ENCODE measurements around the gene KPNA6. TPM values are rescaled to one million over a fixed set of nuclear protein-coding genes. Genes with fewer than 3 reads are reported as not detected.
"Not testable (repeated sequence)": the region's sequence is repeated elsewhere in the genome, so short reads cannot be mapped to it uniquely, and the experiment has no call there.

The KPNA6 gene
- total RNA-seq, 3 donors from 2014 or later = 47.1 to 70.7 (median 50.1) TPM

DNA sequence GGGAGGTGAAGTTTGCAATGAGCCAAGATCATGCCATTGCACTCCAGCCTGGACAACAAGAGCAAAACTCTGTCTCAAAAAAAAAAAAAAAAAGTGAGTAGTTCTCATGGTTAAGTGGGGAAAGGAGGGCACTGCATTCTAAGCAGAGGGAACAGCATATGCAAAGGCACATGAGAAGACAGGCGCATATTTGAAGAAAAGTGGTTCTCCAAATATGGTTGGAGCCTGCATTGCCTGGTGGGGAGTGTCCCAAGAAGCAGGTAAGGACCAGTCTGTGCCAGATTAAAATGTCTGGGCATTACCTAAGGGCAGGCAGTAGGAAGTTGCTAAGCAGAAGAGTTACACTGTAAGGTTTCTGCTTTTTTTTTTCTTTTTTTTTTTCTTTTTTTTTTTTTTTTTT is 2.5 kb upstream of the KPNA6 start:
- Histone ChIP-seq H3K9me3 (no peaks in the 10 kb centered on the region), H3K36me3 (ENCODE audit: low read depth) (no peaks in the 10 kb centered on the region), H3K4me1 (ENCODE audit: low read depth) (peaks cover 10% of the 10 kb centered on the region), H3K4me3 (no peak overlapping the region)
- DNase-seq (no peak), ATAC-seq (no peak)
- intact Hi-C loops (cut with DNase I, micrococcal nuclease) = no loop called here
- TF ChIP-seq, protein P1, sequence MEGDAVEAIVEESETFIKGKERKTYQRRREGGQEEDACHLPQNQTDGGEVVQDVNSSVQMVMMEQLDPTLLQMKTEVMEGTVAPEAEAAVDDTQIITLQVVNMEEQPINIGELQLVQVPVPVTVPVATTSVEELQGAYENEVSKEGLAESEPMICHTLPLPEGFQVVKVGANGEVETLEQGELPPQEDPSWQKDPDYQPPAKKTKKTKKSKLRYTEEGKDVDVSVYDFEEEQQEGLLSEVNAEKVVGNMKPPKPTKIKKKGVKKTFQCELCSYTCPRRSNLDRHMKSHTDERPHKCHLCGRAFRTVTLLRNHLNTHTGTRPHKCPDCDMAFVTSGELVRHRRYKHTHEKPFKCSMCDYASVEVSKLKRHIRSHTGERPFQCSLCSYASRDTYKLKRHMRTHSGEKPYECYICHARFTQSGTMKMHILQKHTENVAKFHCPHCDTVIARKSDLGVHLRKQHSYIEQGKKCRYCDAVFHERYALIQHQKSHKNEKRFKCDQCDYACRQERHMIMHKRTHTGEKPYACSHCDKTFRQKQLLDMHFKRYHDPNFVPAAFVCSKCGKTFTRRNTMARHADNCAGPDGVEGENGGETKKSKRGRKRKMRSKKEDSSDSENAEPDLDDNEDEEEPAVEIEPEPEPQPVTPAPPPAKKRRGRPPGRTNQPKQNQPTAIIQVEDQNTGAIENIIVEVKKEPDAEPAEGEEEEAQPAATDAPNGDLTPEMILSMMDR (IDR thresholded peaks at IDR 0.05) = no peak

GRCh38 chr1:32106663-32107275 is 1.1 kb upstream of the KPNA6 start:
- Histone ChIP-seq H3K9me3 (no peaks in the 10 kb centered on the region), H3K4me3 (no peak overlapping the region), H3K36me3 (ENCODE audit: low read depth) (no peaks in the 10 kb centered on the region), H3K4me1 (ENCODE audit: low read depth) (peaks cover 22% of the 10 kb centered on the region)
- intact Hi-C loops (cut with DNase I, micrococcal nuclease) = no loop called here
- TF ChIP-seq, protein P1 (IDR thresholded peaks at IDR 0.05) = no peak
- DNase-seq (no peak), ATAC-seq (no peak)

GRCh38 chr1:32111040-32111623 is 3.3 kb downstream of the KPNA6 start:
- Histone ChIP-seq H3K4me1 (ENCODE audit: low read depth) (peaks cover 38% of the 10 kb centered on the region), H3K36me3 (ENCODE audit: low read depth) (no peaks in the 10 kb centered on the region), H3K4me3 (no peak overlapping the region), H3K9me3 (no peaks in the 10 kb centered on the region)
- DNase-seq = no peak
- no peak for ATAC-seq
- TF ChIP-seq, protein P1 (IDR thresholded peaks at IDR 0.05) = no peak
- intact Hi-C loops (cut with DNase I, micrococcal nuclease) = no loop called here

DNA sequence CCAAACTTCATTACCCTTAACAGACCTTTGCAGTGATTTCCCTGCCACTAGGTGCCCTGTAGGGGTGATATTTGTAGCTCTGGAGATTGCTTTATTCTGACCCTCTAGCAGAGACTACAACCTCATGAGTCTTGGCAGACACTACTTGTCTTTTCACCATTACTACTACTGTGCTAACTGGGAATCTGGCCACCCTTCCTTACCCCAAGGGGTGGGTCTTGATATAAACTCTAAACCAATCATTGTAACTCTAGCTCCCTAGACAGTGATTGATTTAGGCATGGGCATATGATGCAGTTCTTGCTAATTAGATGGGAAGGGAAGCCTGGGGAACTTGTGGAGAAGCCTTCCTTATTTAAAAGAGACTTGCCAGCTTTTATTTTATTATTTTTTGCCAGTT is 3.9 kb downstream of the KPNA6 start:
- Histone ChIP-seq H3K4me3 (no peak overlapping the region), H3K36me3 (ENCODE audit: low read depth) (no peaks in the 10 kb centered on the region), H3K9me3 (no peaks in the 10 kb centered on the region), H3K4me1 (ENCODE audit: low read depth) (peaks cover 38% of the 10 kb centered on the region)
- TF ChIP-seq, protein P1 (IDR thresholded peaks at IDR 0.05) = no peak
- DNase-seq (no peak), ATAC-seq (no peak)
- intact Hi-C loops (cut with DNase I, micrococcal nuclease) = no loop called here

DNA sequence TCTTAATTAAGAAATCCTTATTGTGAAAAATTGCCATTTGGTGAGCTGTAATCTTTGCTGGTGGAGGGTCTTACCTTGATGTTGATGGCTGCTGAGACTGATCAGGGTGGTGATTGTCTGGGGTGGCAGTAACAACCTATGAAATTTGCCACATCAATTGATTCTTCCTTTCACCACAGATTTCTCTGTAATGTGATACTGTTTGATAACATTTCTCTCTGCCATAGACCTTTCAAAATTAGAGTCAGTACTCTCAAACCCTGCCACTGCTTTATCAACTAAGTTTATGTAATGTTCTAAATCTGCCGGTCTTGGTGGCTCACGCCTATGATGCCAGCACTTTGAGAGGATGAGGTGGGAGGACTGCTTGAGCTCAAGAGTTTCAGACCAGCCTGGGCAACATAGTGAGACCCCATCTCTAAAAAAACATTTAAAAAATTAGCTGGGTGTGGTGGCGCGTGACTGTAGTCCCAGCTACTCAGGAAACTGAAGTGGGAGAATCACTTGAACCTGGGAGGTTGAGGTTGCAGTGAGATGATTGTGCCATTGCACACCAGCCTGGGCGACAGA is 5.0 kb downstream of the KPNA6 start:
- no peak for ATAC-seq
- intact Hi-C loops (cut with DNase I, micrococcal nuclease) = no loop called here
- no peak for DNase-seq
- H3K4me3 ChIP-seq = no peak overlapping the region
- TF ChIP-seq, protein P1 (IDR thresholded peaks at IDR 0.05) = no peak
- no peaks in the 10 kb centered on the region for H3K36me3 ChIP-seq (ENCODE audit: low read depth)
- no peaks in the 10 kb centered on the region for H3K9me3 ChIP-seq
- peaks cover 38% of the 10 kb centered on the region for H3K4me1 ChIP-seq (ENCODE audit: low read depth)

DNA sequence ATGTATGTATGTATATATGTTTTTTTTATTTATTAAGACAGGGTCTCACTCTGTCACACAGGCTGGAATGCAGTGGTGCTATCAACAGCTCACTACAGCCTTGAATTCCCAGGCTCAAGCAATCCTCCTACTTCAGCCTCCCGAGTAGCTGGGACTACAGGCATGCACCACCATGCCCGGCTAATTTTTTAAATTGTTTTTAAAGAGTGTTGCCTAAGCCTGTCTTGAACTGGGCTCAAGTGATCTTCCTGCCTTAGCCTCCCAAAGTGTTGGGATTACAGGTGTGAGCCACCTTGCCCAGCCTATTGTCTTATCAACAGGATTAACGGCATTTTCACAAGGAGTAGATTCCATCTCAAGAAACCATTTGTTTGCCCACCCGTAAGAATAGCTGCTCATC is 5.6 kb downstream of the KPNA6 start:
- H3K36me3 ChIP-seq (ENCODE audit: low read depth); H3K9me3 ChIP-seq; ATAC-seq; H3K4me3 ChIP-seq; DNase-seq; intact Hi-C loops (cut with DNase I, micrococcal nuclease): not testable (repeated sequence)
- peaks cover 38% of the 10 kb centered on the region for H3K4me1 ChIP-seq (ENCODE audit: low read depth)
